RPMI7951 (cell line): ENCODE results near the gene RPH3AL. TPM values are rescaled to one million over a fixed set of nuclear protein-coding genes. Genes with fewer than 3 reads are reported as not detected.
"Not testable (repeated sequence)": the region's sequence is repeated elsewhere in the genome, so short reads cannot be mapped to it uniquely, and the experiment has no call there.

ENCODE experiments used
- DNase-seq: peaks from one replicate; pipeline ENCODE4 v3.0.0-alpha.2; 2012; ENCODE audit warnings: low read depth
- total RNA-seq: library from RNA; depleted of rRNA; stranded (reverse); fragments of >200 nt; shearing (Covaris generic); gene quantifications from 2 replicates; pipeline ENCODE4 v1.2.3, GENCODE V29; 2014; rRNA removed

Gene RPH3AL
- total RNA-seq, 1 experiment from 2014 or later, result 1.2 TPM

DNA sequence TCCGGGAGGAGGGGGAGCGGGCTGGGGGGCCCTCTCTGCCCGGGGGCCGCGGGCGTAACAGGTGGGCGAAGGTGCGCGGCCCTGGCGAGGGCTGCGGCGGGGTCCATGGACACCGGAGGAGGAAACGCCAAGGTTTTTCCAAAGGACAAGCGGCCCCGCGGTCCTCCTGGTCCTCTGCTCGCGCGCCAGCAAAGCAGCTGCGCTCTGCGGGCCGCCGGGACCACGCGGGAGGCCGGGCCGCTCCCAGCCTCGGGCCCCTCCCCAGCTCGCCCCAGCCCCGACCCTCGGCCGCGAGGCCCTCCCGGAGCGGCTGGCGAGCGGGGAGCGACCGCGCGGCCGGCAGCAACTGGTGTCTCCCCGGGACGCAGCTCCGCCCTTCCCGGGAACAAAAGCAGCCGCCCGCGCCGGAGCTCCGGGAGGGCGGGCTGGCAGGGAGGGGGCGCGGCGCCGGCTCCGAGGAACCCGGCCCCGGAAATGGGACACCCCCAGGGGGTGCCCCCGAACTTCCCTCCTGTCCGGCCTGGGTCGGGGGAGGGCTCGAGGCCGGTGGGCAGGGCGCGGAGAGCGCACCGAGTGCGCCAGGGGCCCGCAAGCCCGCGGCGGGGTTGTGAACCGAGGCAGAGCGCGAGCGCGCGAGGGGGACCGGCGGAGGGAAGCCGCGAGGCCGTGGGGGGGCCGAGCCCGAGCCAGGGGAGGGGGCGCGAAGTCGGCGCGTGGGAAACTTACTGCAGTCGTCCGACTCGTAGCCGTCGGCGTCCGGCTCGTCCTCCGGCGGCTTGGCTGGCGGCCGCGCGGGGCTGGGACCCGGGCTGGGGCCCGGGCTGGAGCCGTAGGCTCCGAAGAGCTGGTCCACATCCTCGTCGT, 172.0 kb downstream of the RPH3AL start:
- DNase-seq, result no peak

DNA sequence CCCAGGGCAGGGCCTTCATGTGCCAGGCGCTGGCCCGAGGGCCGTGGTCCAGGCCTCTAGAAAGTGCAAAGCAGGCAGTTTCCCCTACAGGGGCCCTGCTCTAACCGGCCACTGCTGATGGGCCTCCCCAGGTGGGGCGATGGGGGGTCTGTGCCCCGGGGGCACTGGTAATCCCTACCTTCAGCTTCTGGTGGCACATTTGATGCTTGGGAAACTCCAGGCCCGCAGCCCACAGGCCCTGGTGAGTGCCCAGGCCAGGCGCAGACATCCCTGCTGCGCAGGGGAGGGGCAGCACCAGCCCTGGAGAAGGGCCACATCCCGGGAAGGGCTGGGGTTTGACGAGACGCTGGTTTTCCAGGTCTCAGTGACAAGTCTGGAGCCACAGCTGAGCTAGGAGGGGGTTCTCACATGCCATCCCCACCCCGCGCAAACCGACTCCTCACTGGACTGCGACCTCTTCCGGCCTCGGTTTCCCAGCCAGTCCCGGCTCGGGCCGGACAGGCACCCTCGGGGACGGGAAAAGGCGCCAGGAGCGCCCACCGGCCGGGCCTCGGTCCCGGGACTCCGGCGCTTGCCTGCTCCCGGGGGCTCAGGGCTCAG, 172.7 kb downstream of the RPH3AL start:
- no peak for DNase-seq

DNA sequence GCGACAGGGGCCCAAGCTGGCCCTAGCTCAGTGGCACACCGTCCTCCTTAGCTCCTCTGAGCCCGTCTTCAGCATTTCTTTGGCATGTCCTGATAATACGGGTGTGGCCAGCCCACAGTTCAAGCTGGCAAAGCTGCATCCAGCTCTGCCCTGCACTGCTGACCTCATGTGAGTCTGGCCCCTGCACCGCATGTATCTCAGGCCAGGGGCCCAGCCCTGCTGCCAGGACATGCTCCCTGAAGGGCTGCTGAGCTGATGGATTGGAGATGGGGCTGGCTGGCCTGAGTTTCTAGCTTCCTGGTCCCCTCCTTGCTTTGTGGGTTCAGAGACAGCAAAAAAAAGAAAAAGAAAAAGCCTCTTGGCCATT, 173.6 kb downstream of the RPH3AL start:
- DNase-seq, result no peak

DNA sequence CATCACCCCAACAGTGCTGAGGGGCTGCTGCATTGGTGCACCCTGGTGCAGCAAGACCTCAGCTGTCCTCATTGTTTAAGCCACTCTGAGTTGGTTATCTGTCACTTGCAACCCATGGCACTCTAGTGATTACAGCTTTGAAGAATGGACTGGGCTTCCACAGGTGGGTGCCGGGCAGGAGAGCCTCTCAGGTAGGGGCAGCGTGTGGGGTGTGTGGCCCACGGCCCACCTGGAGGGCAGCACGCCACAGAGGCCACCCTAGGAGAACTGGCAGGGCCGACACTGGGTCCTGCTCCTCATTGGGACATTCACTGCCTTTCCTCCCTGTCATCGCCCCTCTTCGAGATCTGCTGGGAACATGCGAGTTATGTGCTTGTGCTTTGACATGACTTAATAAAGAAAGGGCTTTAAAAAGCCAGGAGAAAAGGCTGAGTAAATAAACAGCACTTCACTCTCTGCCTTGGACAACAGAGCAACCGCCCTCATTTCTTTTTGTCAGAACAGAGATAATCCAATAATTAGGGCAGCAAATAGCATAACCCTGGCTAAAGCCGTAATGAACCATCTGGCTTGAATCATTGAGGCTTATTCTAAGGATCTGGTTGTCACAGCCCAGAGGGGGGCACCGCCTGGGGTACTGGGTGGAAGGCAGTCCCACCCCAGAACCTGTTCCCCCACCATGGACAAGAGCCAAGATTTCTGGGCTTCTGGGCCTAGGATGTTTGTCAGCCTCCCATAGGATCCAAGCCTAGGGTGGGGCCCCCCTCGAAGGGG, 174.1 kb downstream of the RPH3AL start:
- no peak for DNase-seq

DNA sequence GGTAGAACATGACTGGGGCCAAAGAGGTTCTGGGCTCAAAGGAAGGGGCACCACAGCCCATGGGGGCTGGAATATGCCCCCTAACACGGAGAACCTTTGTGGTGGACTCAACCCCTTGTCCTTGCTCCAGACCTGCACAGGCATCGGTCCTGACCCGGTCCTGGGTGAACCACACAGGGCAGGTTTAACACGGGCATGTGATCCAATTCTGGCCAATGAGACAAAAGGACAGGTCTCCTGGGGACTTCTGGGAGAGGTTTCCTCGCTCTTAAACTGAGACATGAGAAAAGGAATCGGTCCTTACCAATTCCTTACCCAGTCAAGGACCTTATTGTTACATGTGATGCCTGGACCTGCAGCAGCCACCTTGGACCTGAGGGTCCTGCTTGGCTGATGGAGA, 174.8 kb downstream of the RPH3AL start:
- DNase-seq, result no peak

DNA sequence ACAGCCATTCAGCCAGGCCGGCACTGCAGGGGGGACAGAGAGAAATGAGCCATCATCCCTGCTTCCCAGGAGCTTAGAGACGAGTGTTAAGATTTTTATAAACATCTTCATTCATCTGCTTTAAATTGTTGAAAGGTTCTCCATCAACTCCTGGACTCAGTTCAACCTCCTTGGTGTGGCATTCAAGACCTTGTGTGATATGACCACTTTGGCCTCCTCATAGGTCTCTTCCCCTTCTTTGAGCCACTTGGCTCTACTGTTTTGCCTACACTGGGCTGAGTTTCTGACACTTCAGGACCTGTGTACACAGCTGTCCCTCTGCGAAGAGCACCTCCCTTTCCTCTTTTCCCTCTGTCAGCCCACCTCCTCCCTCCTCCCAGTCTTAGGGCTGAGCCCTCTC, 175.5 kb downstream of the RPH3AL start:
- no peak for DNase-seq

DNA sequence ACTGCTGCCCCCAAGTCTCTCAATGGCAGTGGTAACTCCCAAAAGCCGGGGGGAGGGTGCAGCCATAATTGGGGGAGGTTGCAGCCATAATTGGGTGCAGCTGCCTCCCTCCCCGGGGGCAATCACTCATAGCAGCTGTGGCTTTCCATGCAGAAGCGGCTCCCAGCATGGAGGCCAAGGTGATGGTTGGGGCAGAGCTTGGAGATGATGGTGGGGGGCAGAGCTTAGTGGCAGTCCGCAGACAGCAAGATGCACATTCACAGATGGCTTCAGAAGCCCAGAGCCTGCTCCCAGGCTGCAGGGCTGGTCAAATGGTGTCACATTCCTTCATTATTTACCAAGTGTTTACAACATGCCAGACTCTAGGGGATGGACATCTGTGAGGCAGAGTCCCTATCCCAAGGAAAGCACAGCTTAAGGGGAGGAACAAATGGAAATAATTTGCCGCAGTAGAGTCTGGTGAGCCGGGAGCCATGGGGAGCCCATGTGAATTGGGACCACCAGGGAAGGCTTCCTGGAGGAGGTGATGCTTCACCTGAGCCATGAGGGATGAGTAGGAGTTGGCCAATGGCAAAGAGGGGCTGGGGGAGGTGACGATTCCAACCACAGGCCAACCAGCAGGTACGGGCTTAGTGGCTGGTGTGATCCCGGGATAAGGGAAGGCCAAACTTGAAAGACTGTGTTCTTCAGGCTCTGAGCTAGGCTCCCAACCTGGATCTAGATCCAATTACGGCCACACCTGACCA, 179.3 kb downstream of the RPH3AL start:
- DNase-seq, result no peak

DNA sequence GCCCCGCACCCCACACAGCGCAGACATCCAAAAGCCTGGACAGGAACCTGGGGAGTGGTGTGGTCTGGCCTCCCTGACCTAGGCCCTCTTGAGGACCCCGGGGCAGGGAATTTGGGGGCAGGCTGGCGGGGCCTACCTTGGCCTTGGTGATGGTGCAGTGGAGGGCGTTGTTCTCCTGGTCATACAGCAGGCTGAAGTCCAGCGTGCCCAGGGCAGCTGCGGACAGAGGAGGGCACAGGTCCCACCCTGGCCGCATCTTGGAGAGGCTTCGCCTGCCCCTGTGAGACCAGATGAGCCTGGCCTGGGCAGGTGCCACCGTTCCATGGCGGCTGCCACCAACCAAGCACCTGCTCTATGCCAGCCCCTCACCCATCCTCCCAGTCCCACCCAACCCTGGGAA, 180.2 kb downstream of the RPH3AL start:
- no peak for DNase-seq

DNA sequence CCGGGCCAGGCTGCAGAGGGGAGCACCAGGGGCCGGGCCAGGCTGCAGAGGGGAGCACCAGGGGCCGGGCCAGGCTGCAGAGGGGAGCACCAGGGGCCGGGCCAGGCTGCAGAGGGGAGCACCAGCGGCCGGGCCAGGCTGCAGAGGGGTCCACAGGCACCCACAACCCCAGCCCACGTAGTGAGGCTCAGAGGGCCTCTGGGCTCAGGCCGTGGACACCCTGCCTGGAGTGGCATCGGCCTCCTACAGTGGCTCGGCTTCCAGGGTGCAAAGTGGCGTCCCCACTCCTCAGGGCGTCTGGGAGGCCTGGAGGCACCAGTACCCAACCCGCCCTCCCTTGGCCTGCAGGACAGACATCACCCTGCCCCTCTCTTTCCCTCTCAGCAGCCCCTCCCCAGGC, 180.7 kb downstream of the RPH3AL start:
- no peak for DNase-seq

DNA sequence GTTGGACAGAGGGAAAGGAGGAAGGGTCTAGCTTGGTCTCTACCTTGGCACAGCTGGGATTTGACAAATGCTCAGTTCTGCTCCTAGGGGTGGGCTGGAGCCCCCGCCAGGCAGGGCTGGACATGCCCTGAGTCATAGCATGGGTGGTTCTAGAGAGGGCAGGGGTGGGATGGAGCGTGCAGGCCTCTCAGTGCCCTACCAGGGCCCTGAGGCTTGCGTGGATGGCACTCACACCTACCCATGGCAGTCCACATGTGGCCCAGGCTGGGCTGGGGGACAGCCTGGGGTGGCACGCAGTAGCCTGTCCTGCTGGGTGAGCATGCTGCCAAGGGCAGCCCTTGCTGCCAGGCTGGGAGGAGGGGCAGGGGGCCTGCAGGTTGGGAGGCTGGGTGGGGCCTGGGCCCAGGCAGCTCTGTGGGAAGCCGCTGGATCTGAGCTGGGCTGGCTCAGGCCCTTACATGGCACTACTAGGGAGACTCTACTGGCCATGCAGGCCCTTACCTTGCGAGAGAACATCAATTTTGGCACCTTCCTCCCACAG, 182.4 kb downstream of the RPH3AL start:
- DNase-seq, result no peak

DNA sequence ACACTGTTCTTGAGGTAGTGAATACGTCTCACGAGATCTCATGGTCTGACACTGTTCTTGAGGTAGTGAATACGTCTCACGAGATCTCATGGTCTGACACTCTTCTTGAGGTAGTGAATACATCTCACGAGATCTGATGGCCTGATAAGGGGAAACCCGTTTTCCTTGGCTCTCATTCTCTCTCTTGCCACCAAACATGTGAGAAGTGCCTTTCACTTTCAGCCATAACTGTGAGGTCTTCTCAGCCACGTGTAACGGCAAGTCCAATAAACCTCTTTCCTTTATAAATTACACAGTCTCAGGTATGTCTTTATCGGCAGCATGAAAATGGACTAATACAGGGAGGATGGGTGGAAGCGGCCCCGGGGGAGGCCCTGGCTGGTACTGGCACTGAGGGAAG, 184.0 kb downstream of the RPH3AL start:
- DNase-seq, result not testable (repeated sequence)

DNA sequence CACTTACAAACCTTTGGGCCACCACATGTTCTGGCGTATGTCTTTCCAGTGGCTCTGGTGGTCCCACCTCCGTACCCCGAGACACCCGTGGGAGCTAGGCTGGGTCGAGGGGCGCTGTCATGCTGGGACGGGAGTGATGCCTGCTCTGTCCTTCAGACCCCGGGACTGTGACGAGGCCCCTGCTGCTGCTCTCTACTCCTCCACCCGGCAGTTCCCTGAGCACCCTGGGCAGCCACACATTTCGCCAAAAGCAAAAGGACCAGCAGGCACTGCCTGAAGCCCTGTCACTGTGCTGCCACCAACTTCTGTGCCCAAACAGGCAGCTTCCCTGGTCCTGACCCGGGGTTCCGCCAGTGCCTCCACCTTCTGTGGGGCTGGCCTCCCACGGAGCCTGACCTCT, 186.7 kb downstream of the RPH3AL start:
- no peak for DNase-seq

DNA sequence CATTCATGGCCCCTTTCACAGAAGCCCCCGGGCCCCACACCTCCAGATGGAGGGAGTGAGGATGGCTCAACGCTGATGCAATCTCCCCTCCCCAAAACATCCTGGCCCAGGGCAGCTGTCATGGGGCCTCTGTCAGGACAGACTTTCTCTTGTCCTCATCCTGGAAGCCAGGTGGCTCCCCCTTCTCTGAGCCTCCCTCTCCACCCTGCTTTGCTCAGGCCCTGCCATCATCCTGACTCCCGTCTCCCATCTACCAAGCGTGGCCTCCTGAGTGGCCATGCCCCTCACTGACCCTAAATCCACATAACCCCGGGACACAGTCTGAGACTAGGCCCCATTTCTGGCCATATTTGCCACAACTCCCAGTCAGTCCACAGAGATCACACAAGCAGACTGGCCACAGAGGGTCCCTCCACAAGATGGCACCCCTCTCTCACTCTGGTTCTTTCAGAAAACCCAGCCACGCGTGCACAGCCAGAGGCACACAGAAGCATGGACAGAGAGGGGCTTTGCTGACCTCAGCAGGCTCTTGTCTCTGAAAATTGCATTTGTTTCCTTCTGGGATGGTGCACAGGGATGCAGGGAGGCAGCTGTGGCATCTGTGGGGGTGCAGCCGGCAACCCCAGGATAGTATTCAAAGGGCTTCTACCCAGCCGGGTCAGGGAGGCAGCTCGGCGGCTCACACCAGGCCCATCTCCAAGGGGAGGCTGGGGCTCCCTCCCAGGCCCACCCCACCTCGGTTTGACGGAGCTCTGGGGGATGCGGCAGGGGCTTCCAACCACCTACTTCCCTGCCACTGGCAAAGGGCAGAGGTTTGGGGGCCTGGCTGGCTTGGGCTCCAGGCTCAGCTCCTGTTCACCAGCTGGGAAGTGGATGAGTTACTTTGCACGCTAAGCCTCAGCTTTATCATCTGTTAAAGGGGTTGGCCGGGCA, 188.0 kb downstream of the RPH3AL start:
- peak; percentile 22 for DNase-seq

DNA sequence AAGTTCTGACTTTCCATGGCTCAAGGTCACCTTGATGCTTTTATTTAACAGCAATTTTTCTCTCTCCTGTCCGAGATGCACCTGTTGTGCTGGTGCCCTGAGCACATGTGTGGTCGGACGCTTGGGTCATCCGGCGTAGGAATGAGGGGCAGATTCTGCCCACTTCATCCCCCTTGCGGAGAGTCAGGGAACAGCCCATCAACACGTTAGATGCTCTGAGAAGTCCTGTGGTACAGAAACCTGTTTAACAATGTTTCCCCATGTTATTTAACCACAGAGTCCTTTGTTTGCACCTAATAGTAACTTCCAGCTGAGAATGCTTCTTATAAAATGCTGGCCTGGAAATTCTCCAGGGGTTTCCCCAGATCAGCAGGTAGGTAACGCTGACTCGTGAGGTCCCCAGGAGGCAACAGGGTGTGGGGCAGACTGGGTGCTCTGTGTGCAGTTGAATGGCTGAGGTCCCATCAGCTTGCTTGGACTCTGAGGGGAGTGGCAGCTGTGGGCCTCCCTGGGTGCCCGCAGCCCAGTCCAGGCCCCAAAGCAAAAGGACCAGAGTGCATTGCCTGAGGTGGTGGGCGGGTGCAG, 189.0 kb downstream of the RPH3AL start:
- no peak for DNase-seq

DNA sequence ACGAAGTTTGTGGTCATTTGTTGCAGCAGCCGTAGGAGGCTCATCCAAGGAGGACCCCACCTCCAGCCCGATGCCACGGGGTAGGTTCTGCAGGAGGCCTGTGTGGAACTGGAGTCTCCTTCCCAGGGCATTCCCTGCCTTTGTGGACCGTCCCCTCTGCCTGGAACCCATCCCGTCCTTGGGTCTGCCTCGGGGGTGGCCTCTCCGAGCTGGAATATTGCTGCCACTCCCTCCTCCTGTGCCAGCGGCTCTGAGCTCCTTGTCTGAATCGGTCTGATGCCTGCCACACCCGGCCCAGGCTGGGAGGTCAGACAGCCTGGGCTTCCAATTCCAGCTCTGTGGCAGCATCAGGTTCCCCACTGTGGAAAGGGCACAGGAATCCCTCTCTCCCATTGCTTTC, 189.9 kb downstream of the RPH3AL start:
- DNase-seq, result no peak

Other genes with a start within 250 kb of the RPH3AL start
- not detected in 2 replicates for gene SCGB1C2, start 215.2 kb downstream of the RPH3AL start, total RNA-seq
- gene DOC2B, start 171.2 kb downstream of the RPH3AL start, total RNA-seq, result not detected in 2 replicates
- 25.3 and 28.5 TPM in 2 replicates for gene RFLNB, start 93.1 kb upstream of the RPH3AL start, total RNA-seq